ENCODE results near the gene MPL. TPM values are rescaled to one million over a fixed set of nuclear protein-coding genes. Genes with fewer than 3 reads are reported as not detected.

The MPL gene
- total and polyA plus RNA-seq, 2 of the 13 experiments (the other 11 are each of a cell fraction or from before 2014, with no cell fraction given): not detected

DNA sequence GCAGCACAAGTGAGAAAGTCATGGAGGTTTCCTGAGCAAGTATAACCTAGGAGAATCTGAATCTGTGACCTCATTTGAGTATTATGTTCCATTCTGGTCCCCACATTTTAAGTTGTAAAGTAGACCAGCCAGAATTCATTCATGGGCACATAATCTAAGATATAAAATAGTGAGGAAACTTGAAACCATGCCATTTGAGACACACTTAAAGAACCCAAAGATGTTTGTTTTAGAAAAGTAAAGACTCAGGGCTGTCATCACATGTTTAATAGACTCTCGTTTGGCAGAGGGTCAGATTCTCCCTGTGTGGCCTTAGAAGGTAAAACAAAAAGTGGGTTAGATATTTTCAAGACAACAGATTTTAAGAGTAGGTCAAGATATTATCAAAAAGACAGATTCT is 58.4 kb downstream of the MPL start:
- H3K27ac ChIP-seq (ENCODE audit: extremely low read length, insufficient read depth, low read length): no peak overlapping the region
- H4K20me1 ChIP-seq (ENCODE audit: insufficient read depth, low read length): no peaks in the 10 kb centered on the region
- H3K36me3 ChIP-seq (replicated peaks in 1 of 2; ENCODE audit: control insufficient read depth in 1 of 2, insufficient read depth in 2 of 2, low read length in 2 of 2): no peaks in the 10 kb centered on the region
- no peaks in the 10 kb centered on the region for H3K79me2 ChIP-seq (ENCODE audit: insufficient read depth, low read length)
- FAIRE-seq (no peak), ATAC-seq (no peak), DNase-seq (ENCODE audit: low spot score) (no peak)
- ChIA-PET CTCF (ENCODE audit: low intra/inter-chr PET ratio, low total read pairs) (no interaction called here), POLR2A (no interaction called here)
- peaks cover 4% of the 10 kb centered on the region for H3K4me1 ChIP-seq (ENCODE audit: insufficient read depth, low read length)
- H3K9ac ChIP-seq (ENCODE audit: insufficient read depth, low read depth, low read length): no peak overlapping the region
- no TSS peak for BruUV-seq (replicated peaks)
- intact Hi-C loops (cut with micrococcal nuclease; ENCODE audit: unreplicated experiment) (no loop called here), in situ Hi-C loops (cut with HindIII; ENCODE audit: extremely low pct_ligation_motif_present, low pct_unique_long_range_greater_than_20kb) (no loop called here)
- no peak overlapping the region for H2AFZ ChIP-seq (ENCODE audit: low read length)
- H3K27me3 ChIP-seq (ENCODE audit: control insufficient read depth in 1 of 2, insufficient read depth in 2 of 2, low read length in 2 of 2): no peaks in the 10 kb centered on the region
- TF ChIP-seq HOXA7 (CRISPR knock-in tag; IDR thresholded peaks at IDR 0.05) (no peak), KDM3A (CRISPR knock-in tag; IDR thresholded peaks at IDR 0.05; ENCODE audit: low read depth) (no peak), ZSCAN9 (CRISPR knock-in tag; IDR thresholded peaks at IDR 0.05; ENCODE audit: borderline replicate concordance) (no peak), ZNF672 (CRISPR knock-in tag; IDR thresholded peaks at IDR 0.05) (no peak), ZNF329 (CRISPR knock-in tag; IDR thresholded peaks at IDR 0.05; ENCODE audit: low read depth) (no peak), ZC3H4 (CRISPR knock-in tag; IDR thresholded peaks at IDR 0.05; ENCODE audit: borderline replicate concordance) (no peak)
- TF ChIP-seq, protein P1, sequence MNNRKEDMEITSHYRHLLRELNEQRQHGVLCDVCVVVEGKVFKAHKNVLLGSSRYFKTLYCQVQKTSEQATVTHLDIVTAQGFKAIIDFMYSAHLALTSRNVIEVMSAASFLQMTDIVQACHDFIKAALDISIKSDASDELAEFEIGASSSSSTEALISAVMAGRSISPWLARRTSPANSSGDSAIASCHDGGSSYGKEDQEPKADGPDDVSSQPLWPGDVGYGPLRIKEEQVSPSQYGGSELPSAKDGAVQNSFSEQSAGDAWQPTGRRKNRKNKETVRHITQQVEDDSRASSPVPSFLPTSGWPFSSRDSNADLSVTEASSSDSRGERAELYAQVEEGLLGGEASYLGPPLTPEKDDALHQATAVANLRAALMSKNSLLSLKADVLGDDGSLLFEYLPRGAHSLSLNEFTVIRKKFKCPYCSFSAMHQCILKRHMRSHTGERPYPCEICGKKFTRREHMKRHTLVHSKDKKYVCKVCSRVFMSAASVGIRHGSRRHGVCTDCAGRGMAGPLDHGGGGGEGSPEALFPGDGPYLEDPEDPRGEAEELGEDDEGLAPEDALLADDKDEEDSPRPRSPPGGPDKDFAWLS (CRISPR knock-in tag; IDR thresholded peaks at IDR 0.05; ENCODE audit: borderline replicate concordance): no peak
- TF ChIP-seq, protein P2, sequence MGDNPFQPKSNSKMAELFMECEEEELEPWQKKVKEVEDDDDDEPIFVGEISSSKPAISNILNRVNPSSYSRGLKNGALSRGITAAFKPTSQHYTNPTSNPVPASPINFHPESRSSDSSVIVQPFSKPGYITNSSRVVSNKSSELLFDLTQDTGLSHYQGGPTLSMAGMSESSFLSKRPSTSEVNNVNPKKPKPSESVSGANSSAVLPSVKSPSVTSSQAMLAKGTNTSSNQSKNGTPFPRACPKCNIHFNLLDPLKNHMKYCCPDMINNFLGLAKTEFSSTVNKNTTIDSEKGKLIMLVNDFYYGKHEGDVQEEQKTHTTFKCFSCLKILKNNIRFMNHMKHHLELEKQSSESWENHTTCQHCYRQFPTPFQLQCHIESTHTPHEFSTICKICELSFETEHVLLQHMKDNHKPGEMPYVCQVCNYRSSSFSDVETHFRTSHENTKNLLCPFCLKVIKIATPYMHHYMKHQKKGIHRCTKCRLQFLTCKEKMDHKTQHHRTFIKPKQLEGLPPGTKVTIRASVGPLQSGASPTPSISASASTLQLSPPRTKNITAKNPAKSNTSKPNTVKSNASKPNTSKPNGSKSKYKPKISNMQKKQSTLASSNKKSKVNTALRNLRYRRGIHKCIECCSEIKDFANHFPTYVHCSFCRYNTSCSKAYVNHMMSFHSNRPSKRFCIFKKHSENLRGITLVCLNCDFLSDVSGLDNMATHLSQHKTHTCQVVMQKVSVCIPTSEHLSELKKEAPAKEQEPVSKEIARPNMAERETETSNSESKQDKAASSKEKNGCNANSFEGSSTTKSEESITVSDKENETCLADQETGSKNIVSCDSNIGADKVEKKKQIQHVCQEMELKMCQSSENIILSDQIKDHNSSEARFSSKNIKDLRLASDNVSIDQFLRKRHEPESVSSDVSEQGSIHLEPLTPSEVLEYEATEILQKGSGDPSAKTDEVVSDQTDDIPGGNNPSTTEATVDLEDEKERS (CRISPR knock-in tag; IDR thresholded peaks at IDR 0.05): no peak
- H3K4me3 ChIP-seq (replicated peaks in 1 of 3; ENCODE audit: insufficient read depth in 1 of 3, low read depth in 2 of 3, low read length in 3 of 3): no peak overlapping the region
- H3K9me3 ChIP-seq (ENCODE audit: low read length): no peaks in the 10 kb centered on the region
- WGBS (ENCODE audit: low lambda C conversion rate): 95% methylated on average over 1 of the region's 1 CpG
- no peak overlapping the region for H3K4me2 ChIP-seq (ENCODE audit: low read depth, low read length)

Measured in HepG2 (cell line).